IMR-90 (cell line): ENCODE data around the gene ADGRD2. TPM values are rescaled to one million over a fixed set of nuclear protein-coding genes. Genes with fewer than 3 reads are reported as not detected.

Experiments
- ATAC-seq: fragments of 200-7000 bp; cut with Tn5 transposase; 2 replicates; pipeline ENCODE4 v1.9.1; 2020; ENCODE audit warnings: low read depth, mild to moderate bottlenecking, moderate library complexity
- BruUV-seq: library from RNA; stranded (reverse); fragments of 400-500 nt; replicated peaks from 2 replicates; lab custom pipeline; 2021; lab: Mats Ljungman, UMichigan
- CTCF ChIA-PET: fragments of 300-600 bp; formaldehyde crosslinking; extraction: SDS; loops from one replicate; lab custom pipeline; 2021; ENCODE audit warnings: antibody characterized with exemption; lab: Yijun Ruan, JAX
- POLR2A ChIA-PET: fragments of 300-600 bp; sonication (Branson Sonifier 250); formaldehyde crosslinking; loops from one replicate; lab custom pipeline; 2022; ENCODE audit warnings: antibody characterized with exemption; ENCODE audit not compliant: unreplicated experiment; lab: Charles Lee
- DNase-seq: peaks from one replicate; pipeline ENCODE4 v3.0.0; 2013
- H2AFZ ChIP-seq: replicated peaks from 2 replicates; pipeline ENCODE3; 2013; ENCODE audit warnings: low read length, mild to moderate bottlenecking; ENCODE audit not compliant: poor library complexity
- H2AK5ac ChIP-seq: 2 replicates; pipeline ENCODE4 v1.6.1; 2013; ENCODE audit warnings: low read depth, low read length, inconsistent platforms
- H2AK9ac ChIP-seq: replicated peaks from 2 replicates; pipeline ENCODE3; 2013; ENCODE audit warnings: mild to moderate bottlenecking, low read depth, low read length, moderate library complexity; ENCODE audit not compliant: poor library complexity
- H2BK120ac ChIP-seq: 2 replicates; pipeline ENCODE4 v1.6.1; 2013; ENCODE audit warnings: low read depth, low read length, inconsistent platforms
- H2BK15ac ChIP-seq: 3 replicates; pipeline ENCODE4 v1.6.1; 2013; ENCODE audit warnings: low read depth, low read length, inconsistent platforms
- H2BK20ac ChIP-seq: 2 replicates; pipeline ENCODE4 v1.6.1; 2013; ENCODE audit warnings: low read depth, mild to moderate bottlenecking, inconsistent platforms, low read length, moderate library complexity
- H2BK5ac ChIP-seq: 2 replicates; pipeline ENCODE4 v1.6.1; 2013; ENCODE audit warnings: mild to moderate bottlenecking, low read depth, low read length, inconsistent platforms; ENCODE audit not compliant: poor library complexity, severe bottlenecking
- H3K14ac ChIP-seq: replicated peaks from 2 replicates; pipeline ENCODE4 v1.6.1; 2013; ENCODE audit warnings: low read depth, low read length, inconsistent platforms
- H3K18ac ChIP-seq: 2 replicates; pipeline ENCODE4 v1.6.1; 2013; ENCODE audit warnings: low read depth, low read length, control low read depth
- H3K23ac ChIP-seq: 2 replicates; pipeline ENCODE4 v1.6.1; 2013; ENCODE audit warnings: low read depth, low read length, inconsistent platforms
- H3K27ac ChIP-seq: 2 replicates; pipeline ENCODE4 v1.5.1; 2013; ENCODE audit warnings: mild to moderate bottlenecking, control low read depth, low read length; ENCODE audit not compliant: insufficient read depth
- H3K27me3 ChIP-seq: 2 replicates; pipeline ENCODE4 v1.6.1; 2013; ENCODE audit warnings: low read length; ENCODE audit not compliant: control insufficient read depth, insufficient read depth
- H3K36me3 ChIP-seq: 2 replicates; pipeline ENCODE4 v1.6.1; 2013; ENCODE audit warnings: low read length, mixed read lengths; ENCODE audit not compliant: control insufficient read depth, insufficient read depth
- H3K4ac ChIP-seq: 2 replicates; pipeline ENCODE4 v1.6.1; 2013; ENCODE audit warnings: low read depth, low read length, inconsistent platforms
- H3K4me1 ChIP-seq: 2 replicates; pipeline ENCODE4 v1.6.1; 2013; ENCODE audit warnings: low read length, mixed read lengths; ENCODE audit not compliant: control insufficient read depth, insufficient read depth
- H3K4me2 ChIP-seq: 2 replicates; pipeline ENCODE4 v1.6.1; 2013; ENCODE audit warnings: low read depth, mild to moderate bottlenecking, control low read depth, low read length, moderate library complexity
- H3K4me3 ChIP-seq: 2 replicates; pipeline ENCODE4 v1.5.1; 2013; ENCODE audit warnings: low read depth, mild to moderate bottlenecking, control low read depth, low read length, moderate library complexity; ENCODE audit not compliant: insufficient read depth
- H3K56ac ChIP-seq: 2 replicates; pipeline ENCODE4 v1.6.1; 2013; ENCODE audit warnings: low read length, inconsistent platforms; ENCODE audit not compliant: insufficient read depth; ENCODE audit errors: extremely low read depth
- H3K79me1 ChIP-seq, 2 experiments: 2 replicates each; pipeline ENCODE4 v1.6.1; 2013; ENCODE audit warnings: low read length in 2 of 2, inconsistent platforms in 1 of 2, low read depth in 1 of 2
- H3K9ac ChIP-seq: 2 replicates; pipeline ENCODE4 v1.6.1; 2013; ENCODE audit warnings: low read depth, low read length, control low read depth
- H3K9me1 ChIP-seq: 2 replicates; pipeline ENCODE4 v1.6.1; 2013; ENCODE audit warnings: low read length, inconsistent platforms; ENCODE audit not compliant: insufficient read depth
- H3K9me3 ChIP-seq: 2 replicates; pipeline ENCODE4 v1.6.1; 2013; ENCODE audit warnings: low read length; ENCODE audit not compliant: control insufficient read depth, insufficient read depth
- H4K20me1 ChIP-seq: 2 replicates; pipeline ENCODE4 v1.6.1; 2013; ENCODE audit warnings: low read length, inconsistent platforms; ENCODE audit not compliant: insufficient read depth
- H4K5ac ChIP-seq: 2 replicates; pipeline ENCODE4 v1.6.1; 2013; ENCODE audit warnings: mild to moderate bottlenecking, low read depth, low read length, control low read depth
- H4K8ac ChIP-seq, 2 experiments: 2 replicates each; pipeline ENCODE4 v1.6.1; 2013; ENCODE audit warnings: low read depth in 2 of 2, low read length in 2 of 2, control low read depth in 1 of 2, inconsistent platforms in 1 of 2
- H4K91ac ChIP-seq: 2 replicates; pipeline ENCODE4 v1.6.1; 2013; ENCODE audit warnings: low read depth, low read length, inconsistent platforms; ENCODE audit not compliant: insufficient read depth
- BHLHE40 ChIP-seq: fragments of 150-350 bp; IDR thresholded peaks from 2 replicates; pipeline ENCODE4 v1.6.1; 2016; ENCODE audit warnings: mild to moderate bottlenecking, low read depth, low read length
- CHD1 ChIP-seq: IDR thresholded peaks from 2 replicates; pipeline ENCODE4 v1.6.1; 2012; ENCODE audit warnings: low read depth, low read length, improper control_type of control experiment
- CTCF ChIP-seq: conservative IDR thresholded peaks from 2 replicates; pipeline ENCODE4 v1.5.1; 2012; ENCODE audit warnings: mild to moderate bottlenecking, low read depth, low read length, improper control_type of control experiment
- FOS ChIP-seq: fragments of 150-350 bp; IDR thresholded peaks from 2 replicates; pipeline ENCODE4 v1.6.1; 2016; ENCODE audit warnings: low read depth, low read length
- MAFK ChIP-seq: IDR thresholded peaks from 2 replicates; pipeline ENCODE4 v1.6.1; 2012; ENCODE audit warnings: low read depth, low read length, improper control_type of control experiment
- MAZ ChIP-seq: IDR thresholded peaks from 2 replicates; pipeline ENCODE4 v1.6.1; 2012; ENCODE audit warnings: low read depth, mild to moderate bottlenecking, low read length, improper control_type of control experiment, moderate library complexity, borderline replicate concordance
- MXI1 ChIP-seq: IDR thresholded peaks from 2 replicates; pipeline ENCODE4 v1.6.1; 2012; ENCODE audit warnings: low read depth, mild to moderate bottlenecking, low read length, moderate library complexity, borderline replicate concordance
- NFE2L2 ChIP-seq: fragments of 150-350 bp; IDR thresholded peaks from 2 replicates; pipeline ENCODE4 v1.6.1; 2016; ENCODE audit warnings: low read depth, mild to moderate bottlenecking, low read length
- POLR2A ChIP-seq: IDR thresholded peaks from 2 replicates; pipeline ENCODE4 v1.6.1; 2012; ENCODE audit warnings: mild to moderate bottlenecking, low read depth, low read length
- RAD21 ChIP-seq: IDR thresholded peaks from 2 replicates; pipeline ENCODE4 v1.6.1; 2012; ENCODE audit warnings: low read length, improper control_type of control experiment
- RCOR1 ChIP-seq: IDR thresholded peaks from 2 replicates; pipeline ENCODE4 v1.6.1; 2012; ENCODE audit warnings: mild to moderate bottlenecking, low read length, improper control_type of control experiment; ENCODE audit not compliant: insufficient replicate concordance
- RFX5 ChIP-seq: IDR thresholded peaks from 2 replicates; pipeline ENCODE4 v1.8.0; 2012; ENCODE audit warnings: low read depth, mild to moderate bottlenecking, low read length, moderate library complexity
- SMC3 ChIP-seq: fragments of 150-350 bp; IDR thresholded peaks from 2 replicates; pipeline ENCODE4 v1.6.1; 2016; ENCODE audit warnings: low read depth, mild to moderate bottlenecking, antibody characterized with exemption, low read length, moderate library complexity
- WGBS, 2 experiments: methylation state at CpG; one replicate each; pipeline versions ENCODE4 v1.1.5 to v1.1.7; 2013; ENCODE audit warnings: missing lambda C conversion rate in 2 of 2; ENCODE audit not compliant: insufficient read length in 1 of 2; ENCODE audit errors: extremely low coverage in 2 of 2; 5-methylcytosine and 5-hydroxymethylcytosine counted together
- dilution Hi-C: fragments of 300-500 bp; cut with HindIII; formaldehyde crosslinking; loops from one replicate; pipeline ENCODE4 v1.14.3; 2018; ENCODE audit warnings: low sequenced_read_pairs; ENCODE audit not compliant: unreplicated experiment
- in situ Hi-C: fragments of 300-500 bp; cut with MboI; formaldehyde crosslinking; loops from 3 replicates; pipeline ENCODE4 v1.14.3; 2019; ENCODE audit warnings: low sequenced_read_pairs, inconsistent platforms, mixed read lengths
- intact Hi-C: fragments of 100-400 bp; cut with micrococcal nuclease; formaldehyde crosslinking; loops from 2 replicates; pipeline ENCODE4 v1.10.0; 2022
- polyA plus RNA-seq, 3 experiments: library from polyadenylated mRNA; depleted of rRNA; stranded (reverse); fragments of >200 nt; gene quantifications; 2 replicates each; pipeline ENCODE4 v1.2.3, GENCODE V29; 2012; ENCODE audit warnings: low replicate concordance in 1 of 3
- total RNA-seq: library from RNA; depleted of rRNA; stranded (reverse); fragments of >200 nt; gene quantifications from 2 replicates; pipeline ENCODE4 v1.2.3, GENCODE V29; 2012
- TF ChIP-seq, protein P1 (sequence below): fragments of 150-350 bp; IDR thresholded peaks from 2 replicates; pipeline ENCODE4 v1.6.1; 2016; ENCODE audit warnings: low read depth, mild to moderate bottlenecking, low read length, moderate library complexity, borderline replicate concordance
- TF ChIP-seq, protein P2 (sequence below): fragments of 150-350 bp; IDR thresholded peaks from 2 replicates; pipeline ENCODE4 v1.6.1; 2017; ENCODE audit warnings: mild to moderate bottlenecking, antibody characterized with exemption, low read length, low read depth

Gene ADGRD2
- total and polyA plus RNA-seq, 2 of the 4 experiments (the other 2 are of a cell fraction), result not detected

DNA sequence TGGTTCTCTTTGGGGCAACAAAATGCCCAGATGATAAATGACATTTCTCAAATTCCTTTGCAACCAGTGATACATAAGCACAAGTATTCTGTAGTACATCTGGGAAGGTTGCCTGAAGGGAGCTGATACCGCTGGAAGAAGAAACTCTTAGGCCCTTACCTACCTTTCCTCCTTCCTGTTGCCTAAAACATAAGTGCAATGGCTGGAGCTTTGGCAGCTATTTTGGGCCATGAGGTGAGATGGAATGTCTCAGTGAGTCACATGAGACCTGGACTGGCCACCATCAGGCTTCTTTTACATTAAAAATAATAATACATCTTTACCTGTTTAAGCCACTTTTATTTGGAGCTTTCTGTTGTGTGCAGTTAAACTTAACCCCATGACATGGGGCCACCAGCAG, 11.2 kb upstream of the ADGRD2 start:
- dilution Hi-C loops, result no loop called here
- H3K23ac ChIP-seq, result no peak overlapping the region
- H3K4me3 ChIP-seq, result no peak overlapping the region
- DNase-seq (no peak), ATAC-seq (no peak)
- no peak overlapping the region for H2BK20ac ChIP-seq
- H3K27me3 ChIP-seq, result peaks cover 38% of the 10 kb centered on the region
- ChIA-PET POLR2A (no interaction called here), CTCF (no interaction called here)
- TF ChIP-seq MAFK (no peak), POLR2A (no peak), RCOR1 (no peak), BHLHE40 (no peak), MXI1 (no peak), CHD1 (no peak), FOS (no peak), MAZ (no peak), RFX5 (no peak), NFE2L2 (no peak), CTCF (no peak), RAD21 (no peak), SMC3 (no peak)
- TF ChIP-seq, protein P1, sequence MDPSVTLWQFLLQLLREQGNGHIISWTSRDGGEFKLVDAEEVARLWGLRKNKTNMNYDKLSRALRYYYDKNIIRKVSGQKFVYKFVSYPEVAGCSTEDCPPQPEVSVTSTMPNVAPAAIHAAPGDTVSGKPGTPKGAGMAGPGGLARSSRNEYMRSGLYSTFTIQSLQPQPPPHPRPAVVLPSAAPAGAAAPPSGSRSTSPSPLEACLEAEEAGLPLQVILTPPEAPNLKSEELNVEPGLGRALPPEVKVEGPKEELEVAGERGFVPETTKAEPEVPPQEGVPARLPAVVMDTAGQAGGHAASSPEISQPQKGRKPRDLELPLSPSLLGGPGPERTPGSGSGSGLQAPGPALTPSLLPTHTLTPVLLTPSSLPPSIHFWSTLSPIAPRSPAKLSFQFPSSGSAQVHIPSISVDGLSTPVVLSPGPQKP, result no peak
- TF ChIP-seq, protein P2, sequence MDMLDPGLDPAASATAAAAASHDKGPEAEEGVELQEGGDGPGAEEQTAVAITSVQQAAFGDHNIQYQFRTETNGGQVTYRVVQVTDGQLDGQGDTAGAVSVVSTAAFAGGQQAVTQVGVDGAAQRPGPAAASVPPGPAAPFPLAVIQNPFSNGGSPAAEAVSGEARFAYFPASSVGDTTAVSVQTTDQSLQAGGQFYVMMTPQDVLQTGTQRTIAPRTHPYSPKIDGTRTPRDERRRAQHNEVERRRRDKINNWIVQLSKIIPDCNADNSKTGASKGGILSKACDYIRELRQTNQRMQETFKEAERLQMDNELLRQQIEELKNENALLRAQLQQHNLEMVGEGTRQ, result no peak
- H2AFZ ChIP-seq, result no peak overlapping the region
- H3K79me1 ChIP-seq, result no peaks in the 10 kb centered on the region
- H3K18ac ChIP-seq, result no peak overlapping the region
- H3K9me1 ChIP-seq, result no peaks in the 10 kb centered on the region
- WGBS, 2 experiments, result no CpG with 5 or more reads among the region's 1 CpG
- H3K9me3 ChIP-seq, result peaks cover 13% of the 10 kb centered on the region
- in situ Hi-C loops, result no loop called here
- no peak overlapping the region for H3K14ac ChIP-seq
- no peak overlapping the region for H2AK5ac ChIP-seq
- H3K27ac ChIP-seq, result no peak overlapping the region
- no peak overlapping the region for H2BK120ac ChIP-seq
- no peak overlapping the region for H3K4ac ChIP-seq
- no peak overlapping the region for H4K5ac ChIP-seq
- no peak overlapping the region for H3K4me2 ChIP-seq
- no peak overlapping the region for H4K91ac ChIP-seq
- no peak overlapping the region for H2AK9ac ChIP-seq
- intact Hi-C loops, result no loop called here
- no TSS peak for BruUV-seq
- H4K8ac ChIP-seq, result no peak overlapping the region
- no peaks in the 10 kb centered on the region for H3K4me1 ChIP-seq
- H2BK15ac ChIP-seq, result no peak overlapping the region
- no peak overlapping the region for H3K56ac ChIP-seq
- no peak overlapping the region for H2BK5ac ChIP-seq
- no peaks in the 10 kb centered on the region for H3K36me3 ChIP-seq
- H3K9ac ChIP-seq, result no peak overlapping the region
- H4K20me1 ChIP-seq, result no peaks in the 10 kb centered on the region
